Testis (tissue), 2 donors: ENCODE measurements around the gene KLK15.

Experiments
- POLR2A ChIP-seq: fragments of 450-650 bp; IDR thresholded peaks from one replicate; pipeline ENCODE4 v1.6.1; 2017; ENCODE audit warnings: antibody characterized with exemption, mild to moderate bottlenecking, moderate library complexity
- TF ChIP-seq, protein P1 (sequence below), 3 experiments: fragments of 450-650 bp in 2 of 3; fragments of 200-600 bp in 1 of 3; sonication (generic) in 1 of 3; IDR thresholded peaks; one replicate each; pipeline ENCODE4 v1.5.1; 2016 to 2019; ENCODE audit warnings: antibody characterized with exemption in 3 of 3, mild to moderate bottlenecking in 2 of 3, moderate library complexity in 1 of 3

DNA sequence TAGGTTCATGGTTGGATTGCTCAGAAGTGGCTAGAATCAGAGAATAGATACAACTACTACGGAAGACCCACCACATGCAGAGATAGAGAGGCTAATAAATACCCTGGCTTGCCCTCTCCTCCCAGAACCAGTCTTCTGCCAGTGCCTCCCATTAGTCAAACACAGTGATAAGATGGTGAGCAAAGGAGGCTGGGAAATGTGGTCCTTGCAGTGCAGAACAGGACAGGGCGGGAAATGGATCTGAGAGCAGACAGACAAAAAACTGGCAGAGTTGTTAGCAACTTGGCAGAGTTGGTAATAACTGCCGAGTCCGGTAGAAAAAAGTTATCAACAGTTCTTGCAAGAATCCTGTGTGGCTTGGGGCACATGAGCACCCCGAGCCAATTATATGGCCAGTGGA is 18.5 kb downstream of the KLK15 start:
- TF ChIP-seq, protein P1, sequence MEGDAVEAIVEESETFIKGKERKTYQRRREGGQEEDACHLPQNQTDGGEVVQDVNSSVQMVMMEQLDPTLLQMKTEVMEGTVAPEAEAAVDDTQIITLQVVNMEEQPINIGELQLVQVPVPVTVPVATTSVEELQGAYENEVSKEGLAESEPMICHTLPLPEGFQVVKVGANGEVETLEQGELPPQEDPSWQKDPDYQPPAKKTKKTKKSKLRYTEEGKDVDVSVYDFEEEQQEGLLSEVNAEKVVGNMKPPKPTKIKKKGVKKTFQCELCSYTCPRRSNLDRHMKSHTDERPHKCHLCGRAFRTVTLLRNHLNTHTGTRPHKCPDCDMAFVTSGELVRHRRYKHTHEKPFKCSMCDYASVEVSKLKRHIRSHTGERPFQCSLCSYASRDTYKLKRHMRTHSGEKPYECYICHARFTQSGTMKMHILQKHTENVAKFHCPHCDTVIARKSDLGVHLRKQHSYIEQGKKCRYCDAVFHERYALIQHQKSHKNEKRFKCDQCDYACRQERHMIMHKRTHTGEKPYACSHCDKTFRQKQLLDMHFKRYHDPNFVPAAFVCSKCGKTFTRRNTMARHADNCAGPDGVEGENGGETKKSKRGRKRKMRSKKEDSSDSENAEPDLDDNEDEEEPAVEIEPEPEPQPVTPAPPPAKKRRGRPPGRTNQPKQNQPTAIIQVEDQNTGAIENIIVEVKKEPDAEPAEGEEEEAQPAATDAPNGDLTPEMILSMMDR (IDR thresholded peaks at IDR 0.05): no peak
- no peak for TF ChIP-seq POLR2A
